HG03342 (cell line): ENCODE data around the gene OR5L1.

Source experiments
- ATAC-seq: cut with Tn5 transposase; IDR thresholded peaks from one replicate; pipeline ENCODE4 v1.9.1; 2021; ENCODE audit warnings: mild to moderate bottlenecking, moderate library complexity; ENCODE audit not compliant: unreplicated experiment

Gene OR5L1

DNA sequence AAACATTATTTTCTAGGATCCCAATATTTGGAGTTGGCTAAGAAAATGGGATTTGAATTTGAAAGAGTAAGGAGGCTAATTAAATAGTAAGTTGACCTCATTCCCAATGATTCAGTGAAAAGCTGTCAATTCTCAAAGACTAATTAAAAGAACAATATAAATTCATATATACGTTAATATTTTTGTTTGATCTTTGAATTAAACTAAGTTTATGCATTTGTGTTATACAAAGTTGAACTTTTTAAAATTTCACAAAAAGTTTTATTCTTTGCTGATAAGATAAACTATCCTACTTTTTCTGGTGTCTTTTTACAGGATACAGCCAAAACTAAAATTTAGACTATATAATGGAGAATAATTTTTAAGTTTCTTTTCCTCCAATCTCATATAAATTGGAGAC lies at the start of gene OR5L1:
TSS of gene OR5L1 (plus strand) at position 301 of the 400 bp plus-strand sequence. CDS start 100 bp downstream, outside the sequence.
- ATAC-seq, result no peak

- ATAC-seq, result no peak
Measured at GRCh38 chr11:55773138-55773537, 38.0 kb upstream of the OR5L1 start, which contains the start of gene OR5D13. Gene OR5D13 (plus strand): TSS chr11:55773438. CDS start chr11:55773438, 0 bp downstream.

DNA sequence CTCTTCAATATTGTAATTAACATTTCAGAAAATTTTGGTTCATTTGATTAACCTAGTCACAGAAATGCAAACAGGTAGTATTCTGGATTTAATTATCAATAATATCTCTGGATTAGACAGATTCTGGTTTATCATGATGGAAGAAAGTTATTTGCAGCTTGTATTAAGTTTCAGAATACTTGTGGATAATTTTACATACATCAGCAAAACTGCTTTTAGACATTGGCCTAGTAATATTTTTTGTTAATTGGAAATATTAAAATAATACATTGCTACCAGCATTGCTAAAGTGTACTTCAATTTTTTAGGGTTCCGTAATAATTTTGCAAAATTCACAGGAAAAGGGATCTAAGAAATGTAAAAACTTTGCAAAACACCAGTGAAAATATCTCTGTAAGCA lies 19.6 kb upstream of the OR5L1 start:
- ATAC-seq, result no peak

GRCh38 chr11:55793321-55793720 lies 17.8 kb upstream of the OR5L1 start:
- ATAC-seq, result no peak

GRCh38 chr11:55795256-55795655 lies 15.9 kb upstream of the OR5L1 start, which contains the start of gene OR5D14:
Gene OR5D14 (plus strand): TSS chr11:55795556. CDS start chr11:55795556, 0 bp downstream.
- no peak for ATAC-seq

DNA sequence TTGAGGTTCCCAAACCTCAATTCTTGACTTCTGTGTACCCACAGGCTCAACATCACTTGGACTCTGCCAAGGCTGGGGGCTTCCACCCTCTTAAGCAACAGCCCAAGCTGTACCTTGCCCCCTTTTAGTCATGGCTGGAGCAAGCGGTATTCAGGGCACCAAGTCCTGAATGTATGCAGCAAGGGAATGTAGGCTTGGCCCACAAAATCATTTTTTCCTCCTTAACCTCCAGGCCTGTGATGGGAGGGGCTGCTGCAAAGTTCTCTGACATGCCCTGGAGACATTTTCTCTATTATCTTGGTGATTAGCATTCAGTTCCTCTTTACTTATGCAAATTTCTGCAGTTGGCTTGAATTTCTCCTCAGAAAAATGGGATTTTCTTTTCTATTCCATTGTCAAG lies 4.9 kb upstream of the OR5L1 start:
- no peak for ATAC-seq

- ATAC-seq, result no peak
Measured at GRCh38 chr11:55819330-55819729, 8.2 kb downstream of the OR5L1 start, which contains the start of gene OR5D18. Gene OR5D18 (plus strand): TSS chr11:55819630. CDS start chr11:55819630, 0 bp downstream.

- no peak for ATAC-seq
Measured at GRCh38 chr11:55826919-55827318, 15.8 kb downstream of the OR5L1 start, which contains the start of gene OR5L2. Gene OR5L2 (plus strand): TSS chr11:55827219. CDS start chr11:55827219, 0 bp downstream.

GRCh38 chr11:55838452-55838851 lies 27.3 kb downstream of the OR5L1 start, which contains the start of gene OR5D16:
Gene OR5D16 (plus strand): TSS chr11:55838752. CDS start chr11:55838752, 0 bp downstream.
- no peak for ATAC-seq

- ATAC-seq, result no peak
Measured at GRCh38 chr11:55847453-55847852, 36.3 kb downstream of the OR5L1 start.

DNA sequence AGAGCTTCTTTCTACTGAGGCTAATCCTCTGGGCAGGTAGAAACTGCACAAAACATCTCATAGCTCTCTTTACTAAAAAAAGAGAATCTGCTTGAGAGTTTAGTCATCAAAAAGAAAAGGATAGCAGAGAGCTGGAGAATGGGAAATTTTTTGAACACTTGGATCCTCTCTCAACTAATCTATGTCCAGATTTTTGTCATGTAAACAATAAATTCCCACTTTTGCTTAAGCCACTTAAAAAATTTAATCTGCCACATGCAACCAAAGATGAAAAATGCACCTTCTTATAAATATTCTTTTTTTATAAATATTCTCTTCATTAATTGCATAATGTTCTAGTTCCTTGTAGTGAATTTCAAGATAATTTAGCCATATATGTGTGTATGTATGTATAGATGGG lies 37.9 kb downstream of the OR5L1 start:
- ATAC-seq, result no peak

DNA sequence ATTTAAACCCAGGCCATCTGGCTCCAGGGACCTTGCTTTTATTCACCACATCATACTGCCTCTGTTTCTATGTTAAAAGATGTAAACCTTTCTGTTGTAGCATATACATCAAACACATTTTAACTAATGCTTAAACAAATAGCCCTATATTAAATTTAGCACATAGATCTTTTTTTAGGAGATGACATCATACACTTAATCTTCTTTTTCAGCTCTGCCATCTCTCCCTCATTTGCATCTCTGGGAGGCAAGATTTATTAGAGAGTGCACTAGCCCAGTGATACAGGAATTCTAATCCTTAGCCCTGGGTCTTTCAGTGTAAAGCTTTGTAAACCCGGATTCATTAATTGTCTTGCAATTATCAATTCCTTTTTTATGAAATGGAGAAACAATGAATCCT lies 41.0 kb downstream of the OR5L1 start:
- ATAC-seq, result no peak

DNA sequence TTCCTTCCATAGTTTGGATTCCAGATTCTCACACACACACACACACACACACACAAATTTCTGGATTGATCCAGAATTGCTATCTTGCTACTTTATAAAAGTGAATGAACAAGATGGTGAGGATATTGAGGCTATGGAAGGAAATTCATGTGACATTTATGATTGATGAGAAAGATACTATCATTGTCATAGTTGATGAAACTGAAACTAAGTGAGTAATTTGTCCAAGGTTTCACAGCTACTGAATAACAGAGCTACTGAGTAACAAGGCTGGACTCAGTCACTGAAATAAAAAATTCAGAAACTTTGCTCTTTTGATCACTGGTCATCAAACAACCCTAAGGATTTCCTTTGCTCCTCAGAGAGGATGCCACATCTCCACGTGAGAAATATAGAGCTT lies 43.5 kb downstream of the OR5L1 start:
- peak; percentile 66 for ATAC-seq
